ENCODE results near the gene SSTR5.

Gene SSTR5

GRCh38 chr16:1068451-1068850 is 4.1 kb upstream of the SSTR5 start:
- Histone ChIP-seq H3K4me1 (ENCODE audit: insufficient read depth, poor library complexity, severe bottlenecking) (no peaks in the 10 kb centered on the region), H3K27me3 (ENCODE audit: insufficient read depth, poor library complexity, severe bottlenecking) (peaks cover 89% of the 10 kb centered on the region), H3K9me3 (ENCODE audit: severe bottlenecking) (no peaks in the 10 kb centered on the region), H3K36me3 (ENCODE audit: low read depth) (no peaks in the 10 kb centered on the region), H3K4me3 (ENCODE audit: severe bottlenecking) (no peak overlapping the region), H3K27ac (ENCODE audit: poor library complexity, severe bottlenecking) (no peak overlapping the region)
- ATAC-seq (ENCODE audit: low read depth) (no peak), DNase-seq (ENCODE audit: low spot score) (no peak)
- TF ChIP-seq CTCF (IDR thresholded peaks at IDR 0.05; ENCODE audit: poor library complexity, severe bottlenecking): no peak

GRCh38 chr16:1069154-1069553 is 3.4 kb upstream of the SSTR5 start:
- H3K27ac ChIP-seq (ENCODE audit: poor library complexity, severe bottlenecking): no peak overlapping the region
- DNase-seq (ENCODE audit: low spot score): no peak
- H3K27me3 ChIP-seq (ENCODE audit: insufficient read depth, poor library complexity, severe bottlenecking): peaks cover 88% of the 10 kb centered on the region
- H3K36me3 ChIP-seq (ENCODE audit: low read depth): no peaks in the 10 kb centered on the region
- peak; percentile 13; the same call in 1 of the 3 replicates for ATAC-seq (ENCODE audit: low read depth)
- no peaks in the 10 kb centered on the region for H3K9me3 ChIP-seq (ENCODE audit: severe bottlenecking)
- no peak overlapping the region for H3K4me3 ChIP-seq (ENCODE audit: severe bottlenecking)
- no peaks in the 10 kb centered on the region for H3K4me1 ChIP-seq (ENCODE audit: insufficient read depth, poor library complexity, severe bottlenecking)
- no peak for TF ChIP-seq CTCF (IDR thresholded peaks at IDR 0.05; ENCODE audit: poor library complexity, severe bottlenecking)

GRCh38 chr16:1070084-1070863 is 2.3 kb upstream of the SSTR5 start:
- Histone ChIP-seq H3K27me3 (ENCODE audit: insufficient read depth, poor library complexity, severe bottlenecking) (peaks cover 87% of the 10 kb centered on the region), H3K9me3 (ENCODE audit: severe bottlenecking) (no peaks in the 10 kb centered on the region), H3K27ac (ENCODE audit: poor library complexity, severe bottlenecking) (no peak overlapping the region), H3K4me1 (ENCODE audit: insufficient read depth, poor library complexity, severe bottlenecking) (no peaks in the 10 kb centered on the region), H3K36me3 (ENCODE audit: low read depth) (no peaks in the 10 kb centered on the region), H3K4me3 (ENCODE audit: severe bottlenecking) (no peak overlapping the region)
- DNase-seq (ENCODE audit: low spot score) (no peak), ATAC-seq (ENCODE audit: low read depth) (no peak)
- TF ChIP-seq CTCF (IDR thresholded peaks at IDR 0.05; ENCODE audit: poor library complexity, severe bottlenecking): no peak

GRCh38 chr16:1070864-1071408 is 1.6 kb upstream of the SSTR5 start:
- Histone ChIP-seq H3K36me3 (ENCODE audit: low read depth) (no peaks in the 10 kb centered on the region), H3K4me1 (ENCODE audit: insufficient read depth, poor library complexity, severe bottlenecking) (no peaks in the 10 kb centered on the region), H3K27ac (ENCODE audit: poor library complexity, severe bottlenecking) (no peak overlapping the region), H3K9me3 (ENCODE audit: severe bottlenecking) (no peaks in the 10 kb centered on the region), H3K27me3 (ENCODE audit: insufficient read depth, poor library complexity, severe bottlenecking) (peaks cover 80% of the 10 kb centered on the region), H3K4me3 (ENCODE audit: severe bottlenecking) (no peak overlapping the region)
- TF ChIP-seq CTCF (IDR thresholded peaks at IDR 0.05; ENCODE audit: poor library complexity, severe bottlenecking): no peak
- DNase-seq (ENCODE audit: low spot score): no peak
- ATAC-seq (ENCODE audit: low read depth): no peak
